Activated naive CD4-positive, alpha-beta T cell treated with anti-CD3 and anti-CD28 coated beads, Interleukin-2, amount 50 U/mL, for 72 hours (primary cell): ENCODE measurements around the gene KIFAP3. TPM values are rescaled to one million over a fixed set of nuclear protein-coding genes. Genes with fewer than 3 reads are reported as not detected.
"Not testable (repeated sequence)": the region's sequence is repeated elsewhere in the genome, so short reads cannot be mapped to it uniquely, and the experiment has no call there.

Experiments
- ATAC-seq, 2 donors: fragments of 150-1000 bp; cut with Tn5 transposase; 2 replicates each; pipeline ENCODE4 v1.10.0; 2021; ENCODE audit warnings: mild to moderate bottlenecking in 2 of 2, moderate library complexity in 2 of 2
- DNase-seq, 2 donors: peaks; one replicate each; pipeline ENCODE4 v3.0.0; 2021 to 2022; ENCODE audit warnings: low spot score in 2 of 2
- H3K27ac Mint-ChIP-seq, 2 donors: one replicate each; pipeline ENCODE4 v1.8.0; 2022; ENCODE audit warnings: mild to moderate bottlenecking in 2 of 2, mixed read lengths in 2 of 2
- H3K36me3 Mint-ChIP-seq, 2 donors: one replicate each; pipeline ENCODE4 v1.8.0; 2022; ENCODE audit warnings: mixed read lengths in 2 of 2
- H3K9me3 Mint-ChIP-seq, 2 donors: one replicate each; pipeline ENCODE4 v1.8.0; 2022; ENCODE audit warnings: mixed read lengths in 2 of 2
- total RNA-seq, 2 donors: library from RNA; stranded (reverse); gene quantifications; one replicate each; pipeline ENCODE4 v1.2.3, GENCODE V29; 2022

The KIFAP3 gene
- total RNA-seq, 2 donors from 2014 or later: 13.2 to 15.8 TPM

DNA sequence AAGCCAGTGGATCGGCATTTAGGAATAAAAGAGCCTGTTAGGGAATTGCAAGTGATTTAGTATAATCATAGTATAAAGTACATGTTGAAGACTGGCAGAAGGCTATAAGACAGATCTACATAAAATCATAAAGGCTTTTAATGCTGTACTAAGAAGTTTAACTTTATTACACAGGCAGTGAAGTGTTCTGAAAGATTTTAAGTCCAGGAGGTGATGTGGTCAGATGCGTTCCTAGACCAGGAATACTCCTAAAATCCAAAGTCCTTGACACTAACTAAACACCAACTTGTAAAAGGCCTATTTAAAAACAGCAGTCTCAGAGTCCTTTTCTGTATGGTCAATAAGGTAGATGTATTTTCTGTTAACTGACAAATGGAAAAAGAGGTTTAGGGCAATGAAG, 57.0 kb downstream of the KIFAP3 start:
- DNase-seq: no peak
- Mint-ChIP-seq H3K9me3 (peaks cover 5% of the 10 kb centered on the region in 2 donors), H3K27ac (no peak overlapping the region), H3K36me3 (peaks cover 4 to 9% of the 10 kb centered on the region in 2 donors)
- no peak for ATAC-seq

DNA sequence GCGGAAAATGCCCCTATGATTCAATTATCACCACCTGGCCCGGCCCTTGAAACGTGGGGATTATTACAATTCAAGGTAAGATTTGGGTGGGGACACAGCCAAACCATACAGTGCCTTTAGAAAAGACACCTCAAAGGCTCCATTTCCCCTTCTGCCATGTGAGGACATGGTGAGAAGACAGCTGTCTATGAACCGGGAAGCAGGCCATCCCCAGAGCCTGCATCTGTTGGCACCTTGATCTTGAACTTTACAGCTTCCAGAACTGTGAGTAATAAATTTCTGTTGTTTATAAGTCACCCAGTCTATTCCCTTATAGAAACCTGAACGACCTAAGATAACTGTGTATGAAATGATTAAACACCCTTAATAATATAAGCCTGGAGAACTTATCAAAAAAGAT, 61.6 kb downstream of the KIFAP3 start:
- H3K36me3 Mint-ChIP-seq: peaks cover 8% of the 10 kb centered on the region in 2 donors
- ATAC-seq: no peak
- H3K27ac Mint-ChIP-seq: no peak overlapping the region
- no peaks in the 10 kb centered on the region for H3K9me3 Mint-ChIP-seq
- DNase-seq: no peak

DNA sequence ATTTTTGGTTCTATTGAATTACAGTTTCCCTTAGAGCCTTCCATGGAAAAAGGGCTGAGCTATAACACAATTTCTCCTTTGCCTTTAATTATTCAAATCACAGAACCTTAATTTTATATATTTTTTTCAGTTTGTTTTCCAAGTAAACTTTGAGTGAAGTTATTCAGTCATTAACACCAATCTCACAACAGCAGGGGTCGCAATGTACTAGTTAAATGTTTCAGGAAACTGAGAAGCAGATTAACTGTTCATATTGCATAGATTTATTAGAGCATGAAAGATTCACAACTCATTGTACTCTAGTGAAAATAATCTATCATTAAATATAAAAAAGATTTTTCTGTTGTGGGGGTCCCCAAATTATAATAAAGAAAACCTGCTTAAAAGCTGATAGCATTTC, 64.1 kb downstream of the KIFAP3 start:
- Mint-ChIP-seq H3K9me3 (no peaks in the 10 kb centered on the region), H3K36me3 (peaks cover 10 to 22% of the 10 kb centered on the region in 2 donors), H3K27ac (no peak overlapping the region)
- DNase-seq (no peak), ATAC-seq (no peak)

DNA sequence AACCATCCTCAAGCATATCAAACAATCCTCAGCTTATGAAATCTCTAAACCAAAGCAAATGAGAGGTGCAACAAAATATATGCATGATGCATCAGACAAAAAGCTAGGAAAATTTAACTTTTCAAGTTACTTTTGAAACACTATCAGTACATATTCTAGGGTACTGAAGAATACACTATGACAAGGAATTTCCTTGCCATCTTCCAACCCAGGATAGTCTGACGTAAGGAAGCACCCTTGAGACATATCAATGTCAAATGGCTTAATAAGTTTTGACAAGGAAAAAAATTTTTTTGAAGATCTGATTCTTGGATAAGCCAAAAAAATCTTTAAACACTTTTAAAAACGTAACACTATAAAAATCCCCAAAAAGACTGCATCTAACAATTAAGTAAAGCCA, 64.9 kb downstream of the KIFAP3 start:
- DNase-seq (no peak), ATAC-seq (no peak)
- Mint-ChIP-seq H3K9me3 (no peaks in the 10 kb centered on the region), H3K27ac (no peak overlapping the region), H3K36me3 (peaks cover 10 to 22% of the 10 kb centered on the region in 2 donors)

DNA sequence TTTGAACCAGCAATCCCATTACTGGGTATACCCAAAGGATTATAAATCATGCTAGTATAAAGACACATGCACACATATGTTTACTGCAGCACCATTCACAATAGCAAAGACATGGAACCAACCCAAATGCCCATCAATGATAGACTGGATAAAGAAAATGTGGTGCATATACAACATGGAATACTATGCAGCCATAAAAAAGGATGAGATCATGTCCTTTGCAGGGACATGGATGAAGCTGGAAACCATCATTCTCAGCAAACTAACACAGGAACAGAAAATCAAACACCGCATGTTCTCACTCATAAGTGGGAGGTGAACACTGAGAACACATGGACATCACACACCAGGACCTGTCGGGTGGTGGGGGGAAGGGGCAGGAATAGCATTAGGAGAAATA, 65.8 kb downstream of the KIFAP3 start:
- ATAC-seq, H3K9me3 Mint-ChIP-seq, H3K27ac Mint-ChIP-seq, DNase-seq: not testable (repeated sequence)
- H3K36me3 Mint-ChIP-seq: peaks cover 10 to 22% of the 10 kb centered on the region in 2 donors

DNA sequence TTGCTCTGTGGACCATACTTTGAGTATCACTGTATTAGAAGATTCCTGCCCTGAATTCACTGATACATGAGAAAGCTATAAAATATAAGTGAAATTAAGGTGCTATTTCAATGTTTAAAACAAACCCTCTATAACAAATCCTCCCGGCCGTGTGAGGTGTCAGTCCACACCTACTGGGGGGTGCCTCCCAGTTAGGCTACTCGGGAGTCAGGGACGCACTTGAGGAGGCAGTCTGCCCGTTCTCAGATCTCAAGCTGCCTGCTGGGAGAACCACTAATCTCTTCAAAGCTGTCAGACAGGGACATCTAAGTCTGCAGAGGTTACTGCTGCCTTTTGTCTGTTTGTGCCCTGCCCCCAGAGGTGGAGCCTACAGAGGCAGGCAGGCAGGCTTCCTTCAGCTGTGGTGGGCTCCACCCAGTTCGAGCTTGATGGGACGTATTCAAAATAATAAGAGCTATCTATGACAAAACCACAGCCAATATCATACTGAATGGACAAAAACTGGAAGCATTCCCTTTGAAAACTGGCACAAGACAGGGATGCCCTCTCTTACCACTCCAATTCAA, 71.1 kb downstream of the KIFAP3 start:
- DNase-seq, ATAC-seq, H3K27ac Mint-ChIP-seq, H3K9me3 Mint-ChIP-seq: not testable (repeated sequence)
- peaks cover 6 to 18% of the 10 kb centered on the region in 2 donors for H3K36me3 Mint-ChIP-seq

DNA sequence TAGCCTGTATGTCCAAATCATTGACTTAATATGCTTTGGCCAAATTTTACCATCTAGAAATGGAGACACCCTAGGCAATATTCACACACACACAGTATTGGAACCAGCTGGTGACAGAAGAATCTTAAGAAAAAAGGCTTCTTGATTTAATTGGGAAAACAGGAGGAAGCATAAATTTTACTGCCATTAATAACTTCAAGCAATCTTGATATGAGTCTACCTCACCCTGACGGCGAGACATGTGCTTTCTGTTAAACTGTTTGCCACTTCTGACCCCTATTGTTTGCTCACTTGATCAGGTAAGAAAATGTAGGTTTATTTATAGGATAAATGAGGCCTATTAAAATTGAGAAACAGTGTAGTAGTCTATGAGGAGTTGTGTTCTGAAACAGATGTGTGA, 73.2 kb downstream of the KIFAP3 start:
- H3K9me3 Mint-ChIP-seq: no peaks in the 10 kb centered on the region
- no peak for DNase-seq
- H3K27ac Mint-ChIP-seq: no peak overlapping the region
- H3K36me3 Mint-ChIP-seq: no peaks in the 10 kb centered on the region
- no peak for ATAC-seq

DNA sequence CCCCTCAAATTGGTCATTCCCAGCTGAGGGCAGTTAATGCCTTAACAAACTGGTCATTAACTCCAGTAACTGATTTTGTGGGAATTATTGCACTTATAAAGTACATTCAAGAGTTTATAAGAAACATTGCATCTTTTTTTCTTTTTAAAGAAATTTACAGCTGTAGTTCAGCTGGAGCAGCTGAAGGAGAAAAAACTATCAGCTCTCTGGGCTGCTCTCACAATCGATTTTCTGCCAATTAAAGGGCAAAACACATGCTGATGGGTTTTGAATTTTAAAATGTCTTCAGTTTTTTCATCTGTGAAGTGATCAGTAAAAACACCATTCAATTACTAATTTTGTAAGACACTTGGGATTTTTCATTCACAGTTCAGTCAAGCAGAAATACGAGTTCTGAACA, 74.7 kb downstream of the KIFAP3 start:
- no peak for ATAC-seq
- DNase-seq: no peak
- Mint-ChIP-seq H3K36me3 (no peaks in the 10 kb centered on the region), H3K27ac (no peak overlapping the region), H3K9me3 (no peaks in the 10 kb centered on the region)

DNA sequence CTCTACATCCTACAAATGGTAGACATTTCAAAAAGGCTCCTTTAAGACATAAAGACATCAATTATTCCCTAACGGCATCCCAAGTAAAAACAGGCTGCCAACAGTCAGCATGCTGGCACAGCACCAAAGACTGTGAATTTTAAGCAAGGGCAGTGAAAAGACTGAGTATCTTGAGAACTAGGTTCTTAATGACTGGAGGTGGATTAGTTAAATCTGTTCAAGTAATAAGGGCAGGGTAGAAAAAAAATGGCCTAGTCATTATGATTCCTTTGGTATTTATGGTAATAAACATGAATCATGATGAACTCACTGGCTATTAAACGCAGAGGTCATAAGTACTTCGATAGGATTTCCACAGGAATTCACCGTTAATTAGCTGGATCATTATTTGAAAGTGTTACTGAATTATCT, 75.2 kb downstream of the KIFAP3 start:
- DNase-seq: no peak
- no peaks in the 10 kb centered on the region for H3K9me3 Mint-ChIP-seq
- H3K36me3 Mint-ChIP-seq: no peaks in the 10 kb centered on the region
- no peak overlapping the region for H3K27ac Mint-ChIP-seq
- ATAC-seq: no peak

DNA sequence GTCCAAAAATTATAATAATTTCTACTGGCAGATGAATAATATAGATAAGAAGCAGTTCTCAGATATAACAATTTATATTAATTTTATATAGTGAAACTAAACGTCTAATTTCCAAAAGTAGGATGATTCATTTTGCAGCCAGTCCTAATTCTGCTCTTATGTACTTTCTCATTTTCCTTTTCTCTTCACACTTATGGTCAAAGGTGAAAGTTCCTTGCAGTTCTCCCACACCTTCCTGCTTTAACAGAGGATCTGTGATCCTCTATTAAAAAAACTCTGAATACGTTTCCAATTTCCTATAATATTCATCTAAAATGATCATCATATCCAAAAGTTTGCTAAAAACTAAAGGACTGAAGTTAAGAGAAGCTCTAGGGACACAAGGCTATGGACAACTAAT, 78.5 kb downstream of the KIFAP3 start:
- ATAC-seq (no peak), DNase-seq (no peak)
- Mint-ChIP-seq H3K27ac (peak overlapping the region in 1 of 2 donors; percentile 55), H3K9me3 (no peaks in the 10 kb centered on the region), H3K36me3 (no peaks in the 10 kb centered on the region)

DNA sequence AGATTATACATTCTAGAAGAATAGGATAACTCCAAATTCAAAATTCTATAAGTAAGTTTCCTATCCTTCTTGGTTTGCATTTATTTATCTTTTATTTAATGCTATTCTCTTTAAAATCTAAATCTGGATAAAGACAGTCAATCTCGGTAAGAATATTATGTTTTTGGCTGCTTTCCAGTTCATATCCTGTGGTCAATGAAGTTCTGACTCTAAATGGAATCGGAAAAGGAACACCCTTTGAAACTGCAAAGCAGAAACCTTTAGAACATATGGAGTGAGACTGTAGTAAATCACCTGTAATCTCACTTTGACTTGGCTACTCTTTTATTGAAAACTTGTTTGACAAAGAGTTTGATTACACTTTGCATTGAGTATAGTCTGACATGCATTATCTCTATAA, 85.2 kb downstream of the KIFAP3 start:
- Mint-ChIP-seq H3K9me3 (no peaks in the 10 kb centered on the region), H3K36me3 (no peaks in the 10 kb centered on the region), H3K27ac (no peak overlapping the region)
- DNase-seq (no peak), ATAC-seq (no peak)

DNA sequence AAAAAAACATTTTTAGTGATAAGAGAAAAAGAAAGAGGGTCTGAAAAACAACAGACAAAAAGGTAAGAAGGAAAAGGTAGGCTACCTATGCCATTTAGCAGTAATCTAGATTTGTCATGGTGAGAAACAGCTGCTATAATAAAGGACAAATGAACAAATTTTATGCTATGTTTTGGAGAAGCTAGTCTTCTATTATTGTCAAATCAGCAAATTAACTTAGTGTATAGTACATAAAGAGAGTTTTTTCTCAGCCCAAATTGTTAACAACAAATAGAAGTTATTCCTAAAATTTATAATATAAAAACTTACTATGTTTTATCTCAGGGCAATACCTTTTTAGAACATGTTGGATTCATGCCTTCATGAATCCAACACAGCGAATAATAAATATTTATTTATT, 88.7 kb downstream of the KIFAP3 start:
- Mint-ChIP-seq H3K27ac (no peak overlapping the region), H3K9me3 (no peaks in the 10 kb centered on the region), H3K36me3 (no peaks in the 10 kb centered on the region)
- no peak for DNase-seq
- ATAC-seq: no peak

DNA sequence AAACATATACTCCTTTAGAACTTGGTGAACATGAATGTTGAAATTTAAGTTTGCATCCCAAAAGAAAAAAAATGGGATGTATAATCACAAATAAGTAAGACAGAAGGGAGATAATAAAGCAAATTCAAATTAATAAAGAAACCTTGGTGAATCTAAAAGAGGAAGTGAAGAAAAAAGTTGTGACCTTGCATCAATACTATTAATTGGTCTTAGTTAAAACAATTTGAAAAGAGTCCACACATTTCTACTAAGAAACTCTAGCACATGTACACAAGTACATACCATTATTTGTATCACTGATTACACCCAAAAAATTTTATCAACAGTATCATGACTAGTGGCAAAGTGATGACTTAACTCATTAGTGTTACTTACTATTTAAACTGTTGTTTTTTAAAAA, 100.4 kb downstream of the KIFAP3 start:
- DNase-seq (no peak), ATAC-seq (no peak)
- Mint-ChIP-seq H3K27ac (no peak overlapping the region), H3K9me3 (no peaks in the 10 kb centered on the region), H3K36me3 (no peaks in the 10 kb centered on the region)

DNA sequence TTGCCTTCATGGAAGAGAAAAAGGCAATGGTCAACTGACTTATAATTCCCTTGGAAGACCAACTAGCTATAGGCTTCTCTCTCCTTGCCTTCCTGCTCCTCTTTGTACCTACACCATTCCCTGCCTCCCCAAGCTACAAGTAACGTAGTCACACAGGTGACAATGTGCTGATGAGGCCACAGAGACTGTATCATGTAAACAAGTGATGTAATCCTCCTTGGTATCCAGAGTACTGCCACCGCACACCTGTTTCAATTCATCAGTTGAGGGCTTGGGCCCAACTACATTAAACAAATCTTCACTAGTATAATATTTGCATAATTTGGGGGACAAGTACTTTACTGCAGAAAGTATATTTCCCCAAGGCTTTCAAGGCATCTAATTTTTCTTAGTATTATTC, 104.4 kb downstream of the KIFAP3 start:
- no peaks in the 10 kb centered on the region for H3K36me3 Mint-ChIP-seq
- no peak overlapping the region for H3K27ac Mint-ChIP-seq
- DNase-seq: no peak
- H3K9me3 Mint-ChIP-seq: no peaks in the 10 kb centered on the region
- no peak for ATAC-seq

DNA sequence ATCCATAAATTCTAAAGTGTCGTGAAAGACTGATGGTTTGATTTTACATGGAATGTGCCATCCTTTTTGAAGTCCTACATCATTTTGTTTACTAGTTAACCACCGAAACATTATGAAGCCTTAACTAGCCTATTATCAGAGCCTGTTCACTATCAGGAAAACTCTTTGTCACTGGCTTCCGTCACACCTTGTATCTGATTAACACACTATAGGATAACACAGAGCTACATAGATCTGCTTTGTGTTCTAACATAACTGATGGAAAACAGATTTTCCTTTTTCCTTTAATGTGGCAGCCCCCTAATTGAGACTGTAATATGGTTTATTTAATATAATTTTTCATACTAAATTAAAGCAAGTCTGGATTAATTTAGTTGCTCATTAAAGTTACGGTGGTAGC, 106.3 kb downstream of the KIFAP3 start:
- no peak for DNase-seq
- Mint-ChIP-seq H3K36me3 (no peaks in the 10 kb centered on the region), H3K9me3 (no peaks in the 10 kb centered on the region), H3K27ac (no peak overlapping the region)
- ATAC-seq: no peak

DNA sequence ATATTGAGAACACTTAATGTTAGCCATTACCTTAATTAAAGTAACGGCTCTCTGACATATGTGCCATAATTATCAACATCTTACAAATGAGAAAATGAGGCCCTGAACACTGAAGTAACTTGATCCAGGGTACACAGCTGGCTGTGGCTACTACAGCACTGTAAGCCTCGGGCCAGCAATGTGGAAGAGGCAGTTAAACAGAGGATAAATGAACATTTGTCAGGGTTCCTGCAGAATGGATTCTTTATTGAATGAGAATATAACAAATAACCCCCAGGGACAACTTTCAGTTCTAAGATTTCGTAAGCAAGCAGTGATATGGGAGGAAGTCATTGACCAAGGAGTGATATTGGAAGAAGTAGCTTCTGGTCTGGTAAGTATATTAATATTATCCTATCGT, 110.3 kb downstream of the KIFAP3 start:
- Mint-ChIP-seq H3K36me3 (no peaks in the 10 kb centered on the region), H3K9me3 (no peaks in the 10 kb centered on the region), H3K27ac (no peak overlapping the region)
- no peak for DNase-seq
- no peak for ATAC-seq

DNA sequence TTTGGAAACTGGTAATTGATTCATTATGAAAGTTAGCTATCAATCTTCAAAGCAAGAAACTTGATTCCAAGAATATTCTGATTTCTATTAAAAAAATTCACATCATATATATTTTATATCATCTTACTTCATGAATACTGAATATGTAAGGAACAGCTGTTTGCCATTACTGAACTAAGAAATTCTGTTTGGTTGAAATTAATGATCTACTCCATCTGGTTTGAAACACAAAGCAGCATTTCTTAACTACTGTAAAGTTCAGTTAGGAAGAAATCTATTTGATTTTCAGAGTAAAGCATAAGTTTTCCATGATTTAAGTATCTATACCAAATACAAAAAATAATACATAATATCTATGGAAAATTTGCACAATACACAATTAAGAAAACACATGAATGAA, 114.8 kb downstream of the KIFAP3 start:
- Mint-ChIP-seq H3K27ac (no peak overlapping the region), H3K36me3 (no peaks in the 10 kb centered on the region), H3K9me3 (no peaks in the 10 kb centered on the region)
- ATAC-seq (no peak), DNase-seq (no peak)

DNA sequence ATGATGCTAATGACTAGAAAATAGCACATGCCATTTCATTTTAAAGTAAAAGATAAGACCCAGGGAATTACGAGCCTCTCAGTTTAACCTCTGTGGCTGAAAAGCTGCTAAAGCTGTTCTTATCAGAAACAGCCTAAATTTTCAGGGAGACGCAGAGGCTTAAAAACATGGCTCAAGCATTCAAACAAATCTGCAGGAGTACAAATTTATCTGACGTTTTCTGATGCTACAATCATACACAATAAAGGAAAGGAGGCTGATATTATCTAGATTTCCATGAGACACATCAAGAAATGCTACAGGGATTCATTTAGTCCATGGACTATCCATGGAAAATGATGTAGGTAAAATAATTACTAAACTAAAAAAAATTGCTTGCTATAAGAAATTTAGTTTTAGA, 115.5 kb downstream of the KIFAP3 start:
- ATAC-seq (no peak), DNase-seq (no peak)
- Mint-ChIP-seq H3K9me3 (no peaks in the 10 kb centered on the region), H3K27ac (no peak overlapping the region), H3K36me3 (no peaks in the 10 kb centered on the region)

DNA sequence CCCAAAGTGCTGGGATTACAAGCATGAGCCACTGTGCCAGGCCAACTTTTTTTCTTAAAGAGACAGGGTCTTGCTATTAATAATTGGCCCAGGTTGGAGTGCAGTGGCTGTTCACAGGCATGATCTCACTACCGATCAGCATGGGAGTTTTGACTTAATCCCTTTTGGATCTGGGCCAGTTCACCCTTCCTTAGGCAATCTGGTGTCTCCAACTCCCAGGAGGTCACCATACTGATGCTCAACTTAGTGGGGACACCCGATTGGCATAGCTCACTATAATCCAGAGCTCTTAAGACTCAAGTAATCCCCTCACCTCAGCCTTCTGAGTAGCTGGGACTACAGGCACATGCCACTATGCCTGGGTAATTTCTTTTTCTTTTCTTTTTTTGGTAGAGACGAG, 116.6 kb downstream of the KIFAP3 start:
- Mint-ChIP-seq H3K9me3 (no peaks in the 10 kb centered on the region), H3K27ac (no peak overlapping the region), H3K36me3 (no peaks in the 10 kb centered on the region)
- no peak for ATAC-seq
- no peak for DNase-seq
